ENCODE results near the gene TRIM54. TPM values are rescaled to one million over a fixed set of nuclear protein-coding genes. Genes with fewer than 3 reads are reported as not detected.

TRIM54 gene
- total RNA-seq, result not detected

GRCh38 chr2:27281855-27282559 is at the start of gene TRIM54:
Gene TRIM54, plus strand, starts transcription at chr2:27282429. Its CDS starts 303 bp downstream, at chr2:27282732.

GRCh38 chr2:27262379-27263286 is 19.6 kb upstream of the TRIM54 start, which contains the start of gene SLC30A3:
Gene SLC30A3, minus strand, starts transcription at chr2:27263047. Its CDS starts 141 bp downstream, at chr2:27262906.

GRCh38 chr2:27275211-27276150 is 6.7 kb upstream of the TRIM54 start, which contains the start of gene DNAJC5G:
Gene DNAJC5G, plus strand, starts transcription at chr2:27275433. Its CDS starts 1,296 bp downstream, at chr2:27276729.

GRCh38 chr2:27308359-27308881 is 26.2 kb downstream of the TRIM54 start, which contains the start of gene UCN:
Gene UCN, minus strand, starts transcription at chr2:27308445. Its CDS starts 550 bp downstream, at chr2:27307895.

GRCh38 chr2:27322766-27323595 is 40.8 kb downstream of the TRIM54 start, which contains the start of gene MPV17:
Gene MPV17, minus strand, starts transcription at chr2:27323097. Its CDS starts 580 bp downstream, at chr2:27322517.

GRCh38 chr2:27356382-27357181 is 74.4 kb downstream of the TRIM54 start, which contains the start of gene GTF3C2:
Gene GTF3C2, minus strand, starts transcription at chr2:27356764. Its CDS starts 13,210 bp downstream, at chr2:27343554.

Other genes with a start within 250 kb of the TRIM54 start
- gene TMEM214, start 249.5 kb upstream of the TRIM54 start, total RNA-seq, result 14.5 TPM
- 28.6 TPM for gene AGBL5, start 230.8 kb upstream of the TRIM54 start, total RNA-seq
- gene OST4, start 210.8 kb upstream of the TRIM54 start, total RNA-seq, result 158 TPM
- gene EMILIN1, start 203.8 kb upstream of the TRIM54 start, total RNA-seq, result 6.2 TPM
- 8.8 TPM for gene KHK, start 195.7 kb upstream of the TRIM54 start, total RNA-seq
- gene CGREF1, start 163.3 kb upstream of the TRIM54 start, total RNA-seq, result 28.8 TPM
- 0.46 TPM for gene ABHD1, start 158.6 kb upstream of the TRIM54 start, total RNA-seq
- gene PREB, start 147.8 kb upstream of the TRIM54 start, total RNA-seq, result 24.7 TPM
- gene PRR30, start 143.0 kb upstream of the TRIM54 start, total RNA-seq, result not detected
- not detected for gene TCF23, start 133.4 kb upstream of the TRIM54 start, total RNA-seq
- gene ATRAID, start 70.4 kb upstream of the TRIM54 start, total RNA-seq, result 57.7 TPM
- gene SLC5A6, start 70.2 kb upstream of the TRIM54 start, total RNA-seq, result 27.7 TPM
- gene CAD, start 65.1 kb upstream of the TRIM54 start, total RNA-seq, result 27.2 TPM
- gene SLC30A3, start 19.4 kb upstream of the TRIM54 start, total RNA-seq, result 2.1 TPM
- 0.23 TPM for gene DNAJC5G, start 7.0 kb upstream of the TRIM54 start, total RNA-seq
- gene UCN, start 26.0 kb downstream of the TRIM54 start, total RNA-seq, result 0.92 TPM
- 45.7 TPM for gene MPV17, start 40.7 kb downstream of the TRIM54 start, total RNA-seq
- gene GTF3C2, start 74.3 kb downstream of the TRIM54 start, total RNA-seq, result 32.3 TPM
- 23.8 TPM for gene EIF2B4, start 87.9 kb downstream of the TRIM54 start, total RNA-seq
- gene SNX17, start 88.2 kb downstream of the TRIM54 start, total RNA-seq, result 66.0 TPM
- 14.1 TPM for gene ZNF513, start 98.3 kb downstream of the TRIM54 start, total RNA-seq
- 67.1 TPM for gene PPM1G, start 127.2 kb downstream of the TRIM54 start, total RNA-seq
- gene NRBP1, start 146.2 kb downstream of the TRIM54 start, total RNA-seq, result 78.2 TPM
- gene KRTCAP3, start 160.0 kb downstream of the TRIM54 start, total RNA-seq, result 0.46 TPM
- gene IFT172, start 207.3 kb downstream of the TRIM54 start, total RNA-seq, result 42.0 TPM
- gene FNDC4, start 212.8 kb downstream of the TRIM54 start, total RNA-seq, result 52.8 TPM
- gene GCKR, start 214.4 kb downstream of the TRIM54 start, total RNA-seq, result 0.69 TPM